PC-3 (cell line): ENCODE measurements around the gene TTC8. TPM values are rescaled to one million over a fixed set of nuclear protein-coding genes. Genes with fewer than 3 reads are reported as not detected.
A peak's percentile ranks its signal among the peaks of the same experiment; 100 is the strongest.

Experiments
- ATAC-seq: fragments of 200-7000 bp; cut with Tn5 transposase; 2 replicates; pipeline ENCODE4 v1.9.1; 2020; ENCODE audit warnings: mild to moderate bottlenecking, moderate library complexity
- BruUV-seq: library from RNA; stranded (reverse); fragments of 400-500 nt; replicated peaks from 2 replicates; lab custom pipeline; 2021; lab: Mats Ljungman, UMichigan
- CTCF ChIA-PET: fragments of 300-600 bp; sonication (Branson Sonifier 250); formaldehyde crosslinking; loops from one replicate; lab custom pipeline; 2022; ENCODE audit warnings: antibody characterized with exemption; lab: Charles Lee
- POLR2A ChIA-PET: fragments of 300-600 bp; sonication (Branson Sonifier 250); formaldehyde crosslinking; loops from one replicate; lab custom pipeline; 2022; ENCODE audit warnings: antibody characterized with exemption; ENCODE audit not compliant: unreplicated experiment; lab: Charles Lee
- DNase-seq: peaks from one replicate; pipeline ENCODE4 v3.0.0-alpha.2; 2015
- H2AFZ ChIP-seq: fragments of 300-600 bp; sonication (generic); 2 replicates; pipeline ENCODE4 v1.6.0; 2016; ENCODE audit warnings: antibody characterized with exemption, low read length
- H3F3A ChIP-seq: fragments of 300-600 bp; sonication (generic); one replicate; pipeline ENCODE4 v1.6.0; 2017; ENCODE audit warnings: antibody characterized with exemption, low read length, control low read depth, mild to moderate bottlenecking; ENCODE audit not compliant: unreplicated experiment
- H3K27ac ChIP-seq: fragments of 300-600 bp; sonication (generic); 2 replicates; pipeline ENCODE4 v1.5.1; 2016; ENCODE audit warnings: mild to moderate bottlenecking, low read length
- H3K27me3 ChIP-seq: fragments of 300-600 bp; sonication (generic); 2 replicates; pipeline ENCODE4 v1.6.1; 2016; ENCODE audit warnings: low read length, mixed read lengths
- H3K36me3 ChIP-seq: fragments of 300-600 bp; sonication (generic); 2 replicates; pipeline ENCODE4 v1.6.1; 2016; ENCODE audit warnings: low read depth, mixed run types, low read length, mixed read lengths
- H3K4me1 ChIP-seq: fragments of 300-600 bp; sonication (generic); 2 replicates; pipeline ENCODE4 v1.5.1; 2016; ENCODE audit warnings: low read length; ENCODE audit not compliant: insufficient read depth
- H3K4me2 ChIP-seq: fragments of 300-600 bp; sonication (generic); 2 replicates; pipeline ENCODE4 v1.6.0; 2016; ENCODE audit warnings: low read length
- H3K4me3 ChIP-seq: fragments of 300-600 bp; sonication (generic); 2 replicates; pipeline ENCODE4 v1.5.1; 2016; ENCODE audit warnings: mild to moderate bottlenecking, low read length, mixed read lengths
- H3K79me2 ChIP-seq: fragments of 300-600 bp; sonication (generic); 2 replicates; pipeline ENCODE4 v1.6.1; 2017; ENCODE audit warnings: low read length, mixed read lengths
- H3K9ac ChIP-seq: fragments of 300-600 bp; sonication (generic); 2 replicates; pipeline ENCODE4 v1.6.0; 2016; ENCODE audit warnings: mild to moderate bottlenecking, low read length
- H3K9me2 ChIP-seq: fragments of 300-600 bp; sonication (generic); replicated peaks from 2 replicates; pipeline ENCODE4 v1.6.1; 2016; ENCODE audit warnings: mixed run types, low read length, mixed read lengths
- H3K9me3 ChIP-seq: fragments of 300-600 bp; sonication (generic); 2 replicates; pipeline ENCODE4 v1.6.1; 2016; ENCODE audit warnings: low read length, mixed read lengths
- H4K20me1 ChIP-seq: fragments of 300-600 bp; sonication (generic); 2 replicates; pipeline ENCODE4 v1.6.1; 2016; ENCODE audit warnings: low read length, mixed read lengths
- EZH2 ChIP-seq: fragments of 300-600 bp; sonication (generic); IDR thresholded peaks from one replicate; pipeline ENCODE4 v1.6.1; 2017; ENCODE audit warnings: antibody characterized with exemption, mild to moderate bottlenecking, low read length; ENCODE audit not compliant: unreplicated experiment
- EZH2phosphoT487 ChIP-seq: fragments of 300-600 bp; sonication (generic); IDR thresholded peaks from 2 replicates; pipeline ENCODE4 v1.6.1; 2018; ENCODE audit warnings: mild to moderate bottlenecking, antibody characterized with exemption, low read length, borderline replicate concordance
- intact Hi-C: fragments of 100-400 bp; cut with micrococcal nuclease; formaldehyde crosslinking; loops from 2 replicates; pipeline ENCODE4 v1.9.0; 2023
- total RNA-seq: library from RNA; depleted of rRNA; stranded (reverse); fragments of >200 nt; gene quantifications from 2 replicates; pipeline ENCODE4 v1.2.3, GENCODE V29; 2014
- TF ChIP-seq, protein P1 (sequence below): fragments of 300-600 bp; sonication (generic); conservative IDR thresholded peaks from 2 replicates; pipeline ENCODE4 v1.5.1; 2017; ENCODE audit warnings: antibody characterized with exemption, low read depth, mild to moderate bottlenecking, low read length

Gene TTC8
- total RNA-seq, 1 experiment from 2014 or later = 24.8 TPM

DNA sequence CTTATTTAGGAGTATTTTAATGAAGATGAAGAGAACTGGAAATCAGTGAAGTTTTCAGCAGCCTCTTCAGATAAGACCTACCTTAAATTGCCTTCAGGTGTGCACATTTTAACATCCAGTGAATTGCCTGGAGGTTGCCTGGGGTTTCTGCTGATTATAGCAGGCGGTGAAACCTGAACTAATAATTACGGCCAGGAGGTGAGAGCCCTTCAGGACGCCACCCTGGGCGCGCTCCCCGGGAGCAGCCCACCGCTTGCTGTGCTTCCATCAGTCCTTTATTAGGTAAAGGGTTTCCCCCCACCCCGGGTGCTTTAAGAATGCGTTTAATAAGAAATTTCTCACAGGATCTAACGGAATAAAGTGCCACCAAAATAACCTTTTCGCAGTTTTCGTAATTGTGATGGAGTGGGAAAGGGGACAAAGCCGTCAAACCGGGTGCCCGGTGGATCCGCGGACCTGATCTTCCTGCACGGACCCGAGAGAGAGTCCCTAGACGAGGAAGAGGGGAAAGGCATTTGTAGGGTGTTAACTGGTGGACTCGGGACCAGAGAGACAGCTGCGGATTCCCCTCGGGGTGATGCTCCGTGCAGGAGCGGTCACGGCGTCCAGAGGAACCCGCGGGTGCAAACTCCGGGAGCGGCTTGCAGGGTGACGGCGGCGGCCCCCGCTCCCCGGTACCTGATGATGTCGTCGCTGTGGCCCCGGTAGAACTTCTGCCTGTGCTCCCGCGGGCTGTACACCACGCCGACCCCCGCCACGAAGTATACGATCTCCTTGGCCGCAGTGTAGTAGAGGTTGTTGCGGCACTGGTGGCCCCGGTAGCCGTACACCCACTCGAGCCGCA, 32.6 kb upstream of the TTC8 start:
- no peak for DNase-seq

DNA sequence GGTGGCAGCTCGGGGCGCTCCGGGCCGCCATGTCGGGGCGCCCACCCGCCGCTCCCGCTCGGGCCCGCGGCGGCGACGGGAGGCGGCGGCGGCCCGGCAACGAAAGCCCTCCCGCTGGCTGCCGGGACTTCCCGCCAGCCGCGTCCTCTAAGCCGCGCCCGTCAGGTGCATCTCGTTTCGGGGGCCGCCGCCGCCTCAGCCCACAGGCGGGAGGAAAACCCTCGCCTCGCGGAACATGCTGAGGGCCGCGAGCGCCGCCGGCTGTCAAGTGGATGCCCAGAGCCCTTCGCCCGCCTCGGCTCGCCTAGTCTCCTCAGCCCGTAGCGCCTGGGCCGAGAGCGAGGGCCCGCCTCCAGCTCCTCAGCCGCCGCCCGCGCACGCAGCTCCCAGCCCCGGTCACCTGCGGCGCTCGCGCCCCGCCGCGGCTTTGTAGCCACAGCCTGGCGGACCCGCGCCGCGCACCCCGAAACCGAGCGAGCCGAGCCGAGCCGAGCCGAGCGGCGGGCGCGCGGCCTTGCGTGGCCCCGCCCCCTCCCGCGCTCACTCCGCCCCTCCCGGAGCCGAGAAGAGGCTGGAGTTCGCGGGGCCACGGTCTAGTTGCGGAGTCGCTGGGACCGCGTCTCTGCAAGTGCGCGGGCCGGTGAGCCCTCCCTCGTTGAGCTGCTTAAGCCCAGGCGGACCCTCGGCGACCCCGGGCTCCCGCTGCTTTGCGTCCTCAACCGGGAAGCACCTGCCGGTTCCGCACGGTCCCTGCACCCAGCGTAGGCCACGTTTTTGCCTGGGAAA, 31.8 kb upstream of the TTC8 start, which contains the start of gene EML5:
Gene EML5, minus strand, starts transcription at position 481 of the 786 bp plus-strand sequence. Its CDS starts 450 bp downstream, at position 31.
- peak; percentile 81 for DNase-seq

More for the DNA sequence above, 32.6 kb upstream of the TTC8 start:
- Histone ChIP-seq H3K9me2 (no peaks in the 10 kb centered on the region), H3K36me3 (no peaks in the 10 kb centered on the region), H3K4me2 (peak overlapping the region; percentile 89), H3K9ac (peak overlapping the region; percentile 40; the same call in 1 of the 2 replicates), H3K4me1 (peaks cover 8% of the 10 kb centered on the region; the same call in 1 of the 2 replicates), H3K4me3 (peak overlapping the region; percentile 86), H3K27me3 (0 out of 2 replicates have a peak, but pooled peaks cover 4% of the 10 kb centered on the region), H3K79me2 (no peaks in the 10 kb centered on the region), H3F3A (no peaks in the 10 kb centered on the region), H3K27ac (no peak overlapping the region), H3K9me3 (no peaks in the 10 kb centered on the region), H4K20me1 (no peaks in the 10 kb centered on the region), H2AFZ (peak overlapping the region; percentile 91)
- CTCF ChIA-PET = interaction anchor here (0.6 to 1.6 kb wide), 2 partner anchors 124 to 279 kb away, joined by 3 to 4 read pairs; no protein-coding TSS in a partner anchor
- TF ChIP-seq EZH2 (no peak), EZH2phosphoT487 (no peak; the same call in 1 of the 2 replicates)
- TF ChIP-seq, protein P1, sequence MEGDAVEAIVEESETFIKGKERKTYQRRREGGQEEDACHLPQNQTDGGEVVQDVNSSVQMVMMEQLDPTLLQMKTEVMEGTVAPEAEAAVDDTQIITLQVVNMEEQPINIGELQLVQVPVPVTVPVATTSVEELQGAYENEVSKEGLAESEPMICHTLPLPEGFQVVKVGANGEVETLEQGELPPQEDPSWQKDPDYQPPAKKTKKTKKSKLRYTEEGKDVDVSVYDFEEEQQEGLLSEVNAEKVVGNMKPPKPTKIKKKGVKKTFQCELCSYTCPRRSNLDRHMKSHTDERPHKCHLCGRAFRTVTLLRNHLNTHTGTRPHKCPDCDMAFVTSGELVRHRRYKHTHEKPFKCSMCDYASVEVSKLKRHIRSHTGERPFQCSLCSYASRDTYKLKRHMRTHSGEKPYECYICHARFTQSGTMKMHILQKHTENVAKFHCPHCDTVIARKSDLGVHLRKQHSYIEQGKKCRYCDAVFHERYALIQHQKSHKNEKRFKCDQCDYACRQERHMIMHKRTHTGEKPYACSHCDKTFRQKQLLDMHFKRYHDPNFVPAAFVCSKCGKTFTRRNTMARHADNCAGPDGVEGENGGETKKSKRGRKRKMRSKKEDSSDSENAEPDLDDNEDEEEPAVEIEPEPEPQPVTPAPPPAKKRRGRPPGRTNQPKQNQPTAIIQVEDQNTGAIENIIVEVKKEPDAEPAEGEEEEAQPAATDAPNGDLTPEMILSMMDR = no peak
- POLR2A ChIA-PET = interaction anchor here (0.6 kb wide), 1 partner anchor 94 kb away, joined by 27 read pairs; no protein-coding TSS in a partner anchor
- ATAC-seq = peak; percentile 18
- no TSS peak for BruUV-seq
- intact Hi-C loops = loop anchor here (2.0 to 5.0 kb wide), 2 partner anchors 75 to 125 kb away; no protein-coding TSS in a partner anchor

More for the DNA sequence above, 31.8 kb upstream of the TTC8 start, which contains the start of gene EML5:
- H3K36me3 ChIP-seq = no peaks in the 10 kb centered on the region
- peak within 1 kb of the TSS; percentile 86 for H3K4me3 ChIP-seq
- ATAC-seq = peak; percentile 86
- H3K27ac ChIP-seq = no peak within 1 kb of the TSS
- 0 out of 2 replicates have a peak, but pooled peaks cover 4% of the 10 kb centered on the region for H3K27me3 ChIP-seq
- H4K20me1 ChIP-seq = no peaks in the 10 kb centered on the region
- TF ChIP-seq, protein P1 = no peak
- TF ChIP-seq EZH2 (no peak), EZH2phosphoT487 (no peak)
- no peaks in the 10 kb centered on the region for H3K9me3 ChIP-seq
- POLR2A ChIA-PET = interaction anchor here (0.6 kb wide), 1 partner anchor 94 kb away, joined by 27 read pairs; no protein-coding TSS in a partner anchor
- no TSS peak for BruUV-seq
- H3K79me2 ChIP-seq = no peaks in the 10 kb centered on the region
- CTCF ChIA-PET = interaction anchor here (0.6 to 1.6 kb wide), 3 partner anchors 125 to 279 kb away, joined by 3 to 7 read pairs (median 4); no protein-coding TSS in a partner anchor
- intact Hi-C loops = loop anchor here (5.0 kb wide), 1 partner anchor 75 kb away; no protein-coding TSS in a partner anchor
- H3K9ac ChIP-seq = peak within 1 kb of the TSS; percentile 40
- no peaks in the 10 kb centered on the region for H3K9me2 ChIP-seq
- H3F3A ChIP-seq = no peaks in the 10 kb centered on the region
- peak within 1 kb of the TSS; percentile 89 for H3K4me2 ChIP-seq
- H3K4me1 ChIP-seq = peaks cover 8% of the 10 kb centered on the region; the same call in 1 of the 2 replicates
- H2AFZ ChIP-seq = peak within 1 kb of the TSS; percentile 91
